Sigmoid colon (tissue), 7 donors: ENCODE data around the gene DNAL1. TPM values are rescaled to one million over a fixed set of nuclear protein-coding genes. Genes with fewer than 3 reads are reported as not detected.

Source experiments
- DNase-seq: peaks from one replicate; pipeline ENCODE4 v3.0.0-alpha.2; 2019
- H3K27ac ChIP-seq, 4 donors: fragments of 200-600 bp; sonication (generic); one replicate each; pipeline ENCODE4 v1.5.1; 2016 to 2019; ENCODE audit warnings: mild to moderate bottlenecking in 1 of 4
- H3K27me3 ChIP-seq, 3 donors: fragments of 200-600 bp; sonication (generic); one replicate each; pipeline ENCODE4 v1.5.1; 2019; ENCODE audit warnings: mild to moderate bottlenecking in 1 of 3
- H3K36me3 ChIP-seq, 4 donors: fragments of 200-600 bp; sonication (generic); one replicate each; pipeline ENCODE4 v1.5.1; 2016 to 2019
- H3K4me1 ChIP-seq, 4 donors: fragments of 200-600 bp; sonication (generic); one replicate each; pipeline ENCODE4 v1.5.1; 2017 to 2019
- H3K4me3 ChIP-seq, 4 donors: fragments of 200-600 bp; sonication (generic); one replicate each; pipeline ENCODE4 v1.5.1; 2017 to 2019; ENCODE audit warnings: mild to moderate bottlenecking in 2 of 4, moderate library complexity in 1 of 4
- H3K9me3 ChIP-seq, 4 donors: fragments of 200-600 bp in 3 of 4; sonication (generic) in 3 of 4; one replicate each; pipeline versions ENCODE4 v1.5.1 to v1.6.1; 2013 to 2019
- CTCF ChIP-seq, 4 experiments: fragments of 450-650 bp in 3 of 4; fragments of 200-600 bp in 1 of 4; IDR thresholded peaks; one replicate each; pipeline ENCODE4 v1.5.1; 2016 to 2019; ENCODE audit warnings: antibody characterized with exemption in 4 of 4, mild to moderate bottlenecking in 3 of 4, moderate library complexity in 2 of 4
- EP300 ChIP-seq, 4 donors: sonication (generic); formaldehyde crosslinking; IDR thresholded peaks; one replicate each; pipeline ENCODE4 v1.6.1; 2017; ENCODE audit warnings: antibody characterized with exemption in 4 of 4
- POLR2A ChIP-seq, 2 donors: fragments of 450-650 bp; IDR thresholded peaks; one replicate each; pipeline ENCODE4 v1.6.1; 2016; ENCODE audit warnings: antibody characterized with exemption in 2 of 2, mild to moderate bottlenecking in 2 of 2, moderate library complexity in 2 of 2
- POLR2AphosphoS5 ChIP-seq, 4 donors: sonication (generic); formaldehyde crosslinking; IDR thresholded peaks; one replicate each; pipeline ENCODE4 v1.6.1; 2017; ENCODE audit warnings: antibody characterized with exemption in 4 of 4
- WGBS, 2 donors: extraction: QIAGEN DNeasy Blood & Tissue Kit; methylation state at CpG; one replicate each; pipeline ENCODE4 v1.1.7; 2013; 5-methylcytosine and 5-hydroxymethylcytosine counted together
- intact Hi-C: fragments of 100-400 bp; cut with DNase I; formaldehyde crosslinking; loops from one replicate; pipeline ENCODE4 v1.15.1; 2023
- polyA plus RNA-seq, 3 donors: library from polyadenylated mRNA; stranded (reverse); fragments of 200-250 nt; gene quantifications; one replicate each; pipeline ENCODE4 v1.2.3, GENCODE V29; 2013
- total RNA-seq, 4 donors: library from RNA; depleted of rRNA; stranded (reverse); fragments of >200 nt; gene quantifications; one replicate each; pipeline ENCODE4 v1.1.0, GENCODE V29; 2016
- donor health status: healthy with polysubstance abuse.
- donor health status: Bipolar disorder and iron deficiency.
- donor health status: healthy.

Gene DNAL1
- total and polyA plus RNA-seq, 7 donors, result 4.6 to 20.0 (median 6.9) TPM

- Histone ChIP-seq H3K27me3 (no peaks in the 10 kb centered on the region), H3K27ac (peak overlapping the region; percentile 17 to 99 (median 93)), H3K4me1 (peaks cover 0 to 75% (median 54%) of the 10 kb centered on the region in 4 donors), H3K36me3 (peaks cover 0 to 31% (median 10%) of the 10 kb centered on the region in 4 donors), H3K4me3 (no peak overlapping the region), H3K9me3 (no peaks in the 10 kb centered on the region)
- DNase-seq, result no peak
- TF ChIP-seq EP300 (IDR thresholded peaks at IDR 0.05) (no peak), POLR2AphosphoS5 (IDR thresholded peaks at IDR 0.05) (no peak)
- WGBS, 2 donors, result 95 to 96% methylated on average over 4 of the region's 4 CpGs
- intact Hi-C loops, result no loop called here
These were observed 70.9 kb downstream of the DNAL1 start for GRCh38 chr14:73715707-73716106.

- no peak for DNase-seq
- H3K4me3 ChIP-seq, result peak overlapping the region in 2 of 4 donors; percentile 32 to 45
- peaks cover 0 to 59% (median 43%) of the 10 kb centered on the region in 4 donors for H3K4me1 ChIP-seq
- H3K27me3 ChIP-seq, result no peaks in the 10 kb centered on the region
- intact Hi-C loops, result no loop called here
- 82 to 94% methylated on average over 3 of the region's 3 CpGs for WGBS, 2 donors
- no peaks in the 10 kb centered on the region for H3K9me3 ChIP-seq
- peak overlapping the region; percentile 90 to 99 (median 93) for H3K27ac ChIP-seq
- H3K36me3 ChIP-seq, result peaks cover 6 to 47% (median 24%) of the 10 kb centered on the region in 4 donors
- no peak for TF ChIP-seq EP300 (IDR thresholded peaks at IDR 0.05)
- no peak for TF ChIP-seq CTCF (IDR thresholded peaks at IDR 0.05)
- TF ChIP-seq POLR2A (IDR thresholded peaks at IDR 0.05), result no peak
- peak; percentile 13 to 59 (median 47) for TF ChIP-seq POLR2AphosphoS5 (IDR thresholded peaks at IDR 0.05)
These were observed 72.5 kb downstream of the DNAL1 start for GRCh38 chr14:73717266-73717665.

- WGBS, 2 donors, result 85 to 86% methylated on average over 20 of the region's 20 CpGs
- peak; percentile 92 for DNase-seq
- intact Hi-C loops, result no loop called here
- Histone ChIP-seq H3K27ac (peak overlapping the region; percentile 90 to 99 (median 93)), H3K36me3 (peaks cover 11 to 53% (median 30%) of the 10 kb centered on the region in 4 donors), H3K9me3 (no peaks in the 10 kb centered on the region), H3K27me3 (no peaks in the 10 kb centered on the region), H3K4me3 (peak overlapping the region; percentile 4 to 45 (median 35)), H3K4me1 (peaks cover 0 to 57% (median 43%) of the 10 kb centered on the region in 4 donors)
- TF ChIP-seq POLR2A (IDR thresholded peaks at IDR 0.05) (no peak), EP300 (IDR thresholded peaks at IDR 0.05) (no peak), POLR2AphosphoS5 (IDR thresholded peaks at IDR 0.05) (peak; percentile 11 to 66 (median 58))
These were observed 73.1 kb downstream of the DNAL1 start for GRCh38 chr14:73717711-73718417.

- Histone ChIP-seq H3K27me3 (no peaks in the 10 kb centered on the region), H3K27ac (peak overlapping the region; percentile 90 to 99 (median 93)), H3K4me3 (peak overlapping the region; percentile 20 to 45 (median 35)), H3K36me3 (peaks cover 11 to 60% (median 34%) of the 10 kb centered on the region in 4 donors), H3K9me3 (no peaks in the 10 kb centered on the region), H3K4me1 (peaks cover 0 to 65% (median 48%) of the 10 kb centered on the region in 4 donors)
- intact Hi-C loops, result no loop called here
- 85 to 86% methylated on average over 55 of the region's 55 CpGs for WGBS, 2 donors
- DNase-seq, result peak; percentile 89
- TF ChIP-seq POLR2AphosphoS5 (IDR thresholded peaks at IDR 0.05), result peak; percentile 50 to 72 (median 58)
- TF ChIP-seq CTCF (IDR thresholded peaks at IDR 0.05), result no peak
- TF ChIP-seq POLR2A (IDR thresholded peaks at IDR 0.05), result no peak
These were observed 73.8 kb downstream of the DNAL1 start for GRCh38 chr14:73718418-73719251.

GRCh38 chr14:73719361-73719760 is 74.6 kb downstream of the DNAL1 start:
- Histone ChIP-seq H3K27ac (peak overlapping the region; percentile 90 to 99 (median 93)), H3K4me3 (no peak overlapping the region), H3K36me3 (peaks cover 11 to 64% (median 34%) of the 10 kb centered on the region in 4 donors), H3K4me1 (peaks cover 0 to 72% (median 55%) of the 10 kb centered on the region in 4 donors), H3K9me3 (no peaks in the 10 kb centered on the region), H3K27me3 (no peaks in the 10 kb centered on the region)
- DNase-seq, result no peak
- WGBS, 2 donors, result 90 to 93% methylated on average over 13 of the region's 13 CpGs
- intact Hi-C loops, result no loop called here
- TF ChIP-seq POLR2A (IDR thresholded peaks at IDR 0.05) (no peak), POLR2AphosphoS5 (IDR thresholded peaks at IDR 0.05) (no peak)

GRCh38 chr14:73719791-73720190 is 75.0 kb downstream of the DNAL1 start:
- peaks cover 0 to 72% (median 55%) of the 10 kb centered on the region in 4 donors for H3K4me1 ChIP-seq
- H3K36me3 ChIP-seq, result peaks cover 11 to 67% (median 35%) of the 10 kb centered on the region in 4 donors

More at GRCh38 chr14:73719791-73720190, 75.0 kb downstream of the DNAL1 start:
- intact Hi-C loops, result no loop called here
- WGBS, 2 donors, result 91% methylated on average over 8 of the region's 8 CpGs
- Histone ChIP-seq H3K4me3 (no peak overlapping the region), H3K27me3 (no peaks in the 10 kb centered on the region), H3K9me3 (no peaks in the 10 kb centered on the region), H3K27ac (peak overlapping the region; percentile 90 to 99 (median 93))
- no peak for TF ChIP-seq CTCF (IDR thresholded peaks at IDR 0.05)
- no peak for DNase-seq
